Esophagus squamous epithelium (tissue), 4 donors: ENCODE measurements around the gene WWTR1.

ENCODE experiments used
- POLR2A ChIP-seq, 4 donors: fragments of 450-650 bp; IDR thresholded peaks; one replicate each; pipeline ENCODE4 v1.6.1; 2017; ENCODE audit warnings: antibody characterized with exemption in 4 of 4, mild to moderate bottlenecking in 4 of 4, moderate library complexity in 3 of 4
- TF ChIP-seq, protein P1 (sequence below), 6 experiments: fragments of 450-650 bp in 4 of 6; fragments of 200-600 bp in 2 of 6; sonication (generic) in 2 of 6; IDR thresholded peaks; one replicate each; pipeline ENCODE4 v1.5.1; 2016 to 2019; ENCODE audit warnings: antibody characterized with exemption in 6 of 6, mild to moderate bottlenecking in 4 of 6, moderate library complexity in 4 of 6

DNA sequence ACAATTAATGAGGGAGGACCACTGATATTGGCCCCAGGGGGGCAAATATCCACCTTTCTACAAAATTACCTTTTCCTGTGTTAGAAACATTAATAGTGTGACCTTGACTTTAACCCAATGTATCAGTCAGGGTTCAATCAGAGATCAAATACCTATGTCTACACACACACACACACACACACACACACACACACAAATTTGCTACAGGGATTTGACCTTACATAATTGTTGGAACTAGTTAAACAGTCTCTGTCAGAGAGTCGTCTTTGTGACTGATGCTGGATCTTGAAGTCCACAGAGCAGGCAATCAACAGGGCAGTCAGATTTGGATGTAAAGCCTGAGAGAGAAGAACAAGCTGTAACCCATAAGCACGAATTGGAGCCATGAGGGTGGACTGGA, 150.9 kb downstream of the WWTR1 start:
- TF ChIP-seq, protein P1, sequence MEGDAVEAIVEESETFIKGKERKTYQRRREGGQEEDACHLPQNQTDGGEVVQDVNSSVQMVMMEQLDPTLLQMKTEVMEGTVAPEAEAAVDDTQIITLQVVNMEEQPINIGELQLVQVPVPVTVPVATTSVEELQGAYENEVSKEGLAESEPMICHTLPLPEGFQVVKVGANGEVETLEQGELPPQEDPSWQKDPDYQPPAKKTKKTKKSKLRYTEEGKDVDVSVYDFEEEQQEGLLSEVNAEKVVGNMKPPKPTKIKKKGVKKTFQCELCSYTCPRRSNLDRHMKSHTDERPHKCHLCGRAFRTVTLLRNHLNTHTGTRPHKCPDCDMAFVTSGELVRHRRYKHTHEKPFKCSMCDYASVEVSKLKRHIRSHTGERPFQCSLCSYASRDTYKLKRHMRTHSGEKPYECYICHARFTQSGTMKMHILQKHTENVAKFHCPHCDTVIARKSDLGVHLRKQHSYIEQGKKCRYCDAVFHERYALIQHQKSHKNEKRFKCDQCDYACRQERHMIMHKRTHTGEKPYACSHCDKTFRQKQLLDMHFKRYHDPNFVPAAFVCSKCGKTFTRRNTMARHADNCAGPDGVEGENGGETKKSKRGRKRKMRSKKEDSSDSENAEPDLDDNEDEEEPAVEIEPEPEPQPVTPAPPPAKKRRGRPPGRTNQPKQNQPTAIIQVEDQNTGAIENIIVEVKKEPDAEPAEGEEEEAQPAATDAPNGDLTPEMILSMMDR (IDR thresholded peaks at IDR 0.05): no peak
- TF ChIP-seq POLR2A (IDR thresholded peaks at IDR 0.05): no peak
